ENCODE data around the gene NHERF1.

GRCh38 chr17:74748279-74748528 lies 224 bp upstream of the NHERF1 start:
- TF ChIP-seq CTCF (IDR thresholded peaks at IDR 0.05; ENCODE audit: low read length), result no peak
- no peak for TF ChIP-seq EZH2 (IDR thresholded peaks at IDR 0.05; ENCODE audit: borderline replicate concordance, low read length)

Data from OCI-LY1 (cell line).